ENCODE results near the gene ZP4. TPM values are rescaled to one million over a fixed set of nuclear protein-coding genes. Genes with fewer than 3 reads are reported as not detected.

ZP4 gene
- total and polyA plus RNA-seq, 2 of the 4 experiments (the other 2 are of a cell fraction): not detected

GRCh38 chr1:237903961-237904360 is 13.2 kb upstream of the ZP4 start:
- no peak overlapping the region for H2AK9ac ChIP-seq (replicated peaks; ENCODE audit: low read depth, low read length, poor library complexity)
- TF ChIP-seq MXI1 (IDR thresholded peaks at IDR 0.05; ENCODE audit: borderline replicate concordance, low read depth, low read length) (no peak), SMC3 (IDR thresholded peaks at IDR 0.05; ENCODE audit: low read depth, low read length) (no peak), MAZ (IDR thresholded peaks at IDR 0.05; ENCODE audit: borderline replicate concordance, low read depth, low read length) (no peak), BHLHE40 (IDR thresholded peaks at IDR 0.05; ENCODE audit: low read depth, low read length) (no peak), CTCF (conservative IDR thresholded peaks at IDR 0.05; ENCODE audit: low read depth, low read length) (no peak), USF2 (IDR thresholded peaks at IDR 0.05; ENCODE audit: low read depth, low read length) (no peak)
- no peak overlapping the region for H3K4me3 ChIP-seq (ENCODE audit: insufficient read depth, low read depth, low read length)
- no peak overlapping the region for H3K27ac ChIP-seq (ENCODE audit: insufficient read depth, low read length)
- ChIA-PET POLR2A (ENCODE audit: unreplicated experiment) (no interaction called here), CTCF (no interaction called here)
- H2AK5ac ChIP-seq (ENCODE audit: low read depth, low read length): no peak overlapping the region
- no peak overlapping the region for H3K18ac ChIP-seq (ENCODE audit: low read depth, low read length)
- H3K9me3 ChIP-seq (ENCODE audit: control insufficient read depth, insufficient read depth, low read length): no peaks in the 10 kb centered on the region
- H2BK20ac ChIP-seq (ENCODE audit: low read depth, low read length): no peak overlapping the region
- H4K91ac ChIP-seq (ENCODE audit: insufficient read depth, low read depth, low read length): no peak overlapping the region
- H4K20me1 ChIP-seq (ENCODE audit: insufficient read depth, low read length): no peaks in the 10 kb centered on the region
- no peaks in the 10 kb centered on the region for H3K9me1 ChIP-seq (ENCODE audit: insufficient read depth, low read length)
- H3K36me3 ChIP-seq (ENCODE audit: control insufficient read depth, insufficient read depth, low read length): no peaks in the 10 kb centered on the region
- DNase-seq (no peak), ATAC-seq (ENCODE audit: low read depth) (no peak)
- H3K4me1 ChIP-seq (ENCODE audit: control insufficient read depth, insufficient read depth, low read length): no peaks in the 10 kb centered on the region
- H3K27me3 ChIP-seq (ENCODE audit: control insufficient read depth, insufficient read depth, low read length): no peaks in the 10 kb centered on the region
- no CpG with 5 or more reads among the region's 2 CpGs for WGBS, 2 experiments (ENCODE audit: extremely low coverage in 2 of 2, insufficient read length in 1 of 2)
- no peak overlapping the region for H3K14ac ChIP-seq (replicated peaks; ENCODE audit: low read depth, low read length)
- no peak overlapping the region for H3K9ac ChIP-seq (ENCODE audit: low read depth, low read length)
- intact Hi-C loops (cut with micrococcal nuclease) (no loop called here), dilution Hi-C loops (cut with HindIII; ENCODE audit: low sequenced_read_pairs, unreplicated experiment) (no loop called here), in situ Hi-C loops (cut with MboI; ENCODE audit: low sequenced_read_pairs) (no loop called here)
- no peak overlapping the region for H3K56ac ChIP-seq (ENCODE audit: extremely low read depth, insufficient read depth, low read length)
- H3K23ac ChIP-seq (ENCODE audit: low read depth, low read length): no peak overlapping the region
- no TSS peak for BruUV-seq (replicated peaks)
- no peak overlapping the region for H4K8ac ChIP-seq (ENCODE audit: low read depth in 2 of 2, low read length in 2 of 2)
- no peak overlapping the region for H3K4me2 ChIP-seq (ENCODE audit: low read depth, low read length)
- H2AFZ ChIP-seq (replicated peaks; ENCODE audit: low read length, poor library complexity): no peak overlapping the region
- H3K79me1 ChIP-seq (ENCODE audit: low read depth in 1 of 2, low read length in 2 of 2): no peaks in the 10 kb centered on the region
- no peak overlapping the region for H2BK120ac ChIP-seq (ENCODE audit: low read depth, low read length)
- H4K5ac ChIP-seq (ENCODE audit: low read depth, low read length): no peak overlapping the region
- no peak overlapping the region for H2BK5ac ChIP-seq (ENCODE audit: low read depth, low read length, poor library complexity, severe bottlenecking)
- no peak overlapping the region for H3K4ac ChIP-seq (ENCODE audit: low read depth, low read length)
- no peak overlapping the region for H2BK15ac ChIP-seq (ENCODE audit: low read depth, low read length)

All from IMR-90 (cell line).